SJCRH30 (cell line): ENCODE measurements around the gene PDS5B. TPM values are rescaled to one million over a fixed set of nuclear protein-coding genes. Genes with fewer than 3 reads are reported as not detected.
A peak's percentile ranks its signal among the peaks of the same experiment; 100 is the strongest.
"Not testable (repeated sequence)": the region's sequence is repeated elsewhere in the genome, so short reads cannot be mapped to it uniquely, and the experiment has no call there.

ENCODE experiments used
- DNase-seq, 2 experiments: peaks; one replicate each; pipeline ENCODE4 v3.0.0-alpha.2; 2015 to 2020
- H3K27ac ChIP-seq: fragments of 250-450 bp; sonication (Bioruptor Pico); 2 replicates; pipeline ENCODE4 v1.5.1; 2020; ENCODE audit warnings: mild to moderate bottlenecking, moderate library complexity
- H3K27me3 ChIP-seq: fragments of 250-450 bp; sonication (Bioruptor Pico); 2 replicates; pipeline ENCODE4 v1.5.1; 2020; ENCODE audit warnings: mild to moderate bottlenecking, moderate library complexity
- H3K36me3 ChIP-seq: fragments of 250-450 bp; sonication (Bioruptor Pico); 2 replicates; pipeline ENCODE4 v1.5.1; 2020; ENCODE audit warnings: mild to moderate bottlenecking, moderate library complexity
- H3K4me1 ChIP-seq: fragments of 250-450 bp; sonication (Bioruptor Pico); 2 replicates; pipeline ENCODE4 v1.5.1; 2020; ENCODE audit warnings: mild to moderate bottlenecking, moderate library complexity
- H3K4me3 ChIP-seq: fragments of 250-450 bp; sonication (Bioruptor Pico); 2 replicates; pipeline ENCODE4 v1.5.1; 2020; ENCODE audit warnings: mild to moderate bottlenecking, moderate library complexity
- H3K9me3 ChIP-seq: fragments of 250-450 bp; sonication (Bioruptor Pico); replicated peaks from 2 replicates; pipeline ENCODE4 v1.5.1; 2020; ENCODE audit warnings: mild to moderate bottlenecking, moderate library complexity
- total RNA-seq: library from RNA; depleted of rRNA; stranded (reverse); fragments of >200 nt; shearing (Covaris generic); gene quantifications from 2 replicates; pipeline ENCODE4 v1.2.3, GENCODE V29; 2014

The PDS5B gene
- total RNA-seq, 1 experiment from 2014 or later = 83.7 TPM

DNA sequence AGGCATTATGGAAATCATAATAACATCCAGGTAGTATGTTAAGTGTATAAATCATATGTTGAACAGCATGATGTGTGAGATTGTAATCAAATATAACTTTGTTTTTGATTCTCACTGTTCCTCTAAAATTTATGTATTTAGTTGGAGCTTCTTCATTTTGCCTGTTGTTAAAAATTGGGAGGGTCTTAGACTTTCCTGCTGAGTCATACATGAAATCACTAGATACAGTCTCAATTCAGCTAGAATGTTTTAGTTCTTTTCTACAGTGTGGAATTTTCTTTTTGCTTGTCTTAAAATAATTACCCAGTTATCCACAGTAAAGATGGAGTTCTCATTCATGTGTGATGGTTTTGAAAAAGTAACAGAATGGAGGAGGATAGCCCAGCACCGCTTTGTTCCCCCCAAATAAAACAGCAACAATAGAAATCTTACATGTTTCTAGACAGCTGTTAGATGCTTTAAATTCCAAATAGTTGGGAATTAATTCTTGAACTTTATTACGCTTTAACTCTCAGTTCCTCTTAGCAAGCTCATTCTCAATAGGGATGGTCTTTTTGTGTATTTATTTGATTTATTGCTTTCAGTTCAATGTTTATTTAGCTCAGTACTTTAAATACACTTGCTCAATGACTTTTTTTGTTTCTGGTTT is 109.5 kb downstream of the PDS5B start:
- DNase-seq = no peak
- Histone ChIP-seq H3K36me3 (peaks cover 52% of the 10 kb centered on the region), H3K27ac (peak overlapping the region; percentile 1; the same call in 1 of the 2 replicates), H3K4me3 (no peak overlapping the region), H3K27me3 (no peaks in the 10 kb centered on the region), H3K4me1 (peaks cover 14% of the 10 kb centered on the region), H3K9me3 (no peaks in the 10 kb centered on the region)

DNA sequence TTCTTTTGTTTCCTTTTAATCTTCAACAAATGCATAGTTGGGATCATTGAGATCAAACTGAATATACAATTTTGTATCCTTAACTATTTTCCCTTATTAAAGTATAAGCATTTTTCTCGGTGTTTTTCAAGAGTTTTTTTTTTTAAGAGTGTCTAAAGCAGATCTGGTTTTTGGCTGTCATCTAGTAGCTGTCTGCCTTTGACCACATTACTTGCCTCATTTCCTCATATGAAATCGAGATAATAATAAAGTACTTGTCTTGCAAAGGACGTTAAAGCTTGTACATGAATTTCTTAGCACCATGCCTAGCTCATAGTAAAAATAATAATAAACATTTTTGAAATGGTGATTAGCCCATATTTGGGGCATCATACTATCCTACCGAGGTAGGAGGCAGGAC is 121.2 kb downstream of the PDS5B start:
- H3K27me3 ChIP-seq = no peaks in the 10 kb centered on the region
- no peaks in the 10 kb centered on the region for H3K4me1 ChIP-seq
- H3K36me3 ChIP-seq = peaks cover 83% of the 10 kb centered on the region
- no peak overlapping the region for H3K27ac ChIP-seq
- DNase-seq = no peak
- H3K4me3 ChIP-seq = no peak overlapping the region
- H3K9me3 ChIP-seq = no peaks in the 10 kb centered on the region

DNA sequence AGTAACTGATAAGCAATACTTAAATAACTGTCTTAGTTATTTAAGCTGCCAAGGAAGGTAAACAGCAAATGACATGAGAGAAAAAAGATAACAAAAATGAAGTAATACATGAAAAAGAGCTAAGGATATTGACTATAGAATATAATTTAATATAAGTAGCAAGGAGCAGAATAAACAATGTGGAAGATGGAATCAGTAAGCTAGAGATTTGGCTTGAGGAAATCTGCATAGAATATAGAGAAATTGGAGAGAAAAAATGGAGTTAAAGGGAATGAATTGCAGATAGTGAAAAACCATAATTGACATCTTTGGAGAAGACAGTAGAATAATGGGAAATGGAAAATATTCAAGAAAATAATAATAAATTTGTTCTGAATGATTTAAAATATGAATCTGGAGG is 127.1 kb downstream of the PDS5B start:
- Histone ChIP-seq H3K9me3 (peaks cover 22% of the 10 kb centered on the region), H3K4me1 (no peaks in the 10 kb centered on the region), H3K27ac (no peak overlapping the region), H3K4me3 (no peak overlapping the region), H3K27me3 (no peaks in the 10 kb centered on the region), H3K36me3 (peaks cover 73% of the 10 kb centered on the region)
- DNase-seq = no peak

GRCh38 chr13:32716201-32716600 is 129.9 kb downstream of the PDS5B start:
- not testable (repeated sequence) for H3K27ac ChIP-seq

DNA sequence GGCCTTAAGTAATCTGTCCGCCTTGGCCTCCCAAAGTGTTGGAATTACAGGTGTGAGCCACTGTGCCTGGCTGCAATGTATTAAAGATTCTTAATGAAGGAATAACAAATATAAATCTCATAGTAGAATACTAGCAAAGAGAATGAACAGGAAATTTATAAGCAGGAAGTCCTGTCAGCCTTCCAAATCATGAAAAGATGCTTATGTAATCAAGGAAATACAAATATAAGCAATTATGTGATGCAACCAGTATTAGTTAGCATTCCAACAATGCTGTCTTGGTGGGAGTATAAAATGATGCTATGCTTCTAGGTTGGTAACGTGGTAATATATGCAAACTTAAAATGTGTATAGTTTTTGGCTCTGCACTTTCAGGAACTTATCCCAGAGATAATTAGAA is 133.8 kb downstream of the PDS5B start:
- H3K36me3 ChIP-seq = peaks cover 42% of the 10 kb centered on the region
- no peak overlapping the region for H3K4me3 ChIP-seq
- peaks cover 4% of the 10 kb centered on the region for H3K9me3 ChIP-seq
- no peaks in the 10 kb centered on the region for H3K27me3 ChIP-seq
- no peaks in the 10 kb centered on the region for H3K4me1 ChIP-seq
- H3K27ac ChIP-seq = no peak overlapping the region
- DNase-seq = no peak

More at GRCh38 chr13:32716201-32716600, 129.9 kb downstream of the PDS5B start:
- not testable (repeated sequence) for DNase-seq, H3K4me1 ChIP-seq, H3K27me3 ChIP-seq, H3K4me3 ChIP-seq
- Histone ChIP-seq H3K36me3 (peaks cover 62% of the 10 kb centered on the region), H3K9me3 (peaks cover 22% of the 10 kb centered on the region)

GRCh38 chr13:32721131-32722034 is 135.1 kb downstream of the PDS5B start:
- H3K36me3 ChIP-seq = peaks cover 48% of the 10 kb centered on the region
- DNase-seq, H3K27me3 ChIP-seq, H3K27ac ChIP-seq, H3K9me3 ChIP-seq, H3K4me3 ChIP-seq, H3K4me1 ChIP-seq: not testable (repeated sequence)

DNA sequence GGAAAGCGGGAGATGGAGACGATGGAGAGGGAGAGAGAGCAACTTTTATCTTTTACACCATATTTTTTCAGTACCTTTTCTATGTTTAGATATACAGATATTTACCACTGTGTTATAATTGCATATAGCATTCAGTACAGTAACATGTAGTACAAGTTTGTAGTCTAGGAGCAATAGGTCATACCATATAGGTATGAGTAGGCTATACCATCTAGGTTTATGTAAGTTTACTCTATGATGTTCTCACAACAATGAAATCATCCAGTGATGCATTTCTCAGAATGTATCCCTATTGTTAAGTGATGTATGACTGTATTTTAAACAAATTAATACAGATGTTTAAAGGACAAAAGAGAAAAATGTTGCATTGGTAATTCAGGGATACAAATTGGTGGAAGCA is 136.1 kb downstream of the PDS5B start:
- no peak for DNase-seq
- peaks cover 52% of the 10 kb centered on the region for H3K36me3 ChIP-seq
- no peaks in the 10 kb centered on the region for H3K4me1 ChIP-seq
- H3K27me3 ChIP-seq = no peaks in the 10 kb centered on the region
- no peak overlapping the region for H3K27ac ChIP-seq
- H3K4me3 ChIP-seq = no peak overlapping the region
- no peaks in the 10 kb centered on the region; the same call in 1 of the 2 replicates for H3K9me3 ChIP-seq

GRCh38 chr13:32723987-32724386 is 137.7 kb downstream of the PDS5B start:
- peaks cover 55% of the 10 kb centered on the region for H3K36me3 ChIP-seq
- no peak overlapping the region for H3K27ac ChIP-seq
- no peaks in the 10 kb centered on the region; the same call in 1 of the 2 replicates for H3K4me1 ChIP-seq
- no peak overlapping the region for H3K4me3 ChIP-seq
- DNase-seq = no peak
- no peaks in the 10 kb centered on the region; the same call in none of the 2 replicates for H3K9me3 ChIP-seq
- no peaks in the 10 kb centered on the region for H3K27me3 ChIP-seq

- Histone ChIP-seq H3K4me1 (no peaks in the 10 kb centered on the region; the same call in 1 of the 2 replicates), H3K9me3 (peaks cover 3% of the 10 kb centered on the region), H3K27me3 (no peaks in the 10 kb centered on the region), H3K27ac (no peak overlapping the region), H3K36me3 (peaks cover 46% of the 10 kb centered on the region), H3K4me3 (no peak overlapping the region)
- no peak for DNase-seq
These were observed 140.3 kb downstream of the PDS5B start for GRCh38 chr13:32726374-32727037.

- no peaks in the 10 kb centered on the region for H3K27me3 ChIP-seq
- peaks cover 3% of the 10 kb centered on the region for H3K9me3 ChIP-seq
- no peak overlapping the region for H3K4me3 ChIP-seq
- H3K4me1 ChIP-seq = no peaks in the 10 kb centered on the region; the same call in 1 of the 2 replicates
- H3K27ac ChIP-seq = no peak overlapping the region
- peaks cover 44% of the 10 kb centered on the region for H3K36me3 ChIP-seq
- no peak for DNase-seq
These were observed 142.1 kb downstream of the PDS5B start for GRCh38 chr13:32728327-32728726.

GRCh38 chr13:32729097-32729496 is 142.8 kb downstream of the PDS5B start:
- H3K9me3 ChIP-seq, H3K4me3 ChIP-seq, H3K27me3 ChIP-seq, H3K4me1 ChIP-seq, DNase-seq, H3K27ac ChIP-seq: not testable (repeated sequence)
- peaks cover 40% of the 10 kb centered on the region for H3K36me3 ChIP-seq

DNA sequence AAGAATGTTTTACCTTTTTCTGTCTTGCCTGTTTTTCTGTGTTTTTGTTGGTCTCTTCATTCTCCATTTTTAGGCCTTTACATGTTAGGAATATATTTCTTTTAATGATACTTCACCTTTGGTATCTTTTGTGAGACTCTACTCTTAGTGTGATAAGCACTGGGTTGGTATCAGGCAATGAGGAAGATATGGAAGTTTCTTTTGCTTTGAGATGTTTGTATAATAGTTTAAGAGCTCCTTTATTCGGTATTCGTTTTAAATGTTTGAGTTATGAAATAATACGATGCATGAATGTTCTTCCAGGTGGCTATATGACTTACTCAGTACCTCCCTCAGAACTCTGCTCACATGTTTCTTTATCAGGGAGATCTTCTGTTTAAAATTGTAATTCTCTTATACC is 144.8 kb downstream of the PDS5B start:
- Histone ChIP-seq H3K27ac (no peak overlapping the region), H3K27me3 (no peaks in the 10 kb centered on the region), H3K4me1 (no peaks in the 10 kb centered on the region; the same call in 1 of the 2 replicates), H3K4me3 (no peak overlapping the region), H3K9me3 (peaks cover 3% of the 10 kb centered on the region; the same call in 1 of the 2 replicates), H3K36me3 (peaks cover 31% of the 10 kb centered on the region)
- DNase-seq = no peak

GRCh38 chr13:32731576-32731975 is 145.3 kb downstream of the PDS5B start:
- no peak overlapping the region for H3K27ac ChIP-seq
- no peak for DNase-seq
- H3K36me3 ChIP-seq = peaks cover 29% of the 10 kb centered on the region
- H3K4me1 ChIP-seq = no peaks in the 10 kb centered on the region; the same call in 1 of the 2 replicates
- peaks cover 3% of the 10 kb centered on the region; the same call in 1 of the 2 replicates for H3K9me3 ChIP-seq
- H3K4me3 ChIP-seq = no peak overlapping the region
- no peaks in the 10 kb centered on the region for H3K27me3 ChIP-seq

DNA sequence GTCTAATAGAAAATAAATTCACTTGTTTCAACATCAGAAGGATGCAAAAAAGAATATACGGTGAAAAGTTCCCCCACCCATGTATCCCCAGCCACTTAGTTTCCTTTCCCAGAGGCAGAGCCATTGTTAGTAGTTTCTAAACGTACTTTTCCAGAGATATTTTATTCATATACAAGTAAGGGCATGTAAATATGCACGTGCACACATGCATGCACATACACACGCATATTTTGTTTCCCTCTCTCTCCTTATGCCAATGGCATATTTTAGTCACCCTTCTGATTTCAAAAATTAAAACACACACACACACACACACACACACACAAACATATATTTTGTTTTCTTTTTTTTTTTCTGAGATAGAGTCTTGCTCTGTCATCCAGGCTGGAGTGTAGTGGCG is 147.4 kb downstream of the PDS5B start:
- Histone ChIP-seq H3K4me1 (no peaks in the 10 kb centered on the region), H3K27ac (no peak overlapping the region), H3K27me3 (no peaks in the 10 kb centered on the region), H3K4me3 (no peak overlapping the region), H3K9me3 (peaks cover 3% of the 10 kb centered on the region; the same call in 1 of the 2 replicates), H3K36me3 (peaks cover 26% of the 10 kb centered on the region)
- DNase-seq = no peak

DNA sequence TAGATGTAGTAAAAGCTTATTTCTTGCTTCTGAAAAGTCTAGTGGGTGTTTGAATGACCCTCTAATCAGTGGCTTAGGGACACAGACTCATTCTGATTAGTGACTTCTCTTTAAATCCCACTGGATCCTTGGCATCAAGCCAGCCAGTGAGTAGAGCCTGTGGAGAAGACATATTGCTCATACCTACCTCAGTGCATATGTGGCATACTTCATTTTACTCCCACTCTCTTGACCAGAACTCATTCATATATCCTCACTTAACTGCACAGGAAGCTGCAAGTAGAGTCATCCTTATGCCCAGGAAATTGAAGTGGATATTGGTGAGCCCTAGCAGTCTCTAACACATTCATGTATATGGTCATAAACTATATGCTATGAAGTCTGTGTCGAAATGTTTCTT is 148.3 kb downstream of the PDS5B start:
- Histone ChIP-seq H3K27ac (no peak overlapping the region), H3K4me3 (no peak overlapping the region), H3K36me3 (peaks cover 30% of the 10 kb centered on the region), H3K4me1 (no peaks in the 10 kb centered on the region), H3K9me3 (no peaks in the 10 kb centered on the region), H3K27me3 (no peaks in the 10 kb centered on the region)
- peak; percentile 32 to 40 for DNase-seq
